GM12864 (cell line): Measurements from ENCODE around the gene ILKAP.

ENCODE experiments used
- DNase-seq: peaks from one replicate; pipeline ENCODE4 v3.0.0-alpha.2; 2011; ENCODE audit warnings: low read depth
- H3K4me3 ChIP-seq: 2 replicates; pipeline ENCODE4 v1.5.1; 2011; ENCODE audit warnings: mild to moderate bottlenecking, low read depth, low read length, control low read depth
- TF ChIP-seq, protein P1 (sequence below): IDR thresholded peaks from 2 replicates; pipeline ENCODE4 v1.5.1; 2011; ENCODE audit warnings: low read depth, mild to moderate bottlenecking, moderate library complexity, low read length, control low read depth, inconsistent platforms; ENCODE audit errors: missing control alignments

The ILKAP gene

DNA sequence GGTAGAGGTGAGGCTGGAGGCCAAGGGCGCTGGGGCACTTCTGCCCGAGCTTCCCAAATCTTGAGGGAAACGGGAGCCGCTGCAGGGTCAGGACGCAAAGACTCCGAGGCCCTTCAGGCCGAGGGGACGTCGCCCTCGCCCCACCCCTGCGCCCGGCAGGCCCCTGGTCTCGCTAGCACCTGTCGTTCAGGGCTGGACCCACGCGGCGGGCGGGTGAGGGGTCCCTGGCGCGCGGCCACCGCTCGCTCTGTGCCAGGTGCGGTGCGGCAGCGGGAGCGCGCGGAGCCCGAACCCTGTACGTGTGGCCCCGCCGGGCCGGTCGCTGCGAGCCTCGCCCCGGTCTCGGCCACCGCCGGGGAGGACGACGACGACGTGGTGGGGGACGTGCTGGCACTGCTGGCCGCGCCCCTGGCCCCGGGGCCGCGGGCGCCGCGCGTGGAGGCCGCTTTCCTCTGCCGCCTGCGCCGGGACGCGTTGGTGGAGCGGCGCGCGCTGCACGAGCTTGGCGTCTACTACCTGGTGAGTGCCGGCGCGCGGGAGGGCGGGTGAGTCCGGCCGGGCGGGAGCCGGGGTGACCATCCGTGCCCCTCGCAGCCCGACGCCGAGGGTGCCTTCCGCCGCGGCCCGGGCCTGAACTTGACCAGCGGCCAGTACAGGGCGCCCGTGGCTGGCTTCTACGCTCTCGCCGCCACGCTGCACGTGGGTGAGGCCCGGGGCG is 39.9 kb downstream of the ILKAP start:
- H3K4me3 ChIP-seq: no peak overlapping the region
- TF ChIP-seq, protein P1, sequence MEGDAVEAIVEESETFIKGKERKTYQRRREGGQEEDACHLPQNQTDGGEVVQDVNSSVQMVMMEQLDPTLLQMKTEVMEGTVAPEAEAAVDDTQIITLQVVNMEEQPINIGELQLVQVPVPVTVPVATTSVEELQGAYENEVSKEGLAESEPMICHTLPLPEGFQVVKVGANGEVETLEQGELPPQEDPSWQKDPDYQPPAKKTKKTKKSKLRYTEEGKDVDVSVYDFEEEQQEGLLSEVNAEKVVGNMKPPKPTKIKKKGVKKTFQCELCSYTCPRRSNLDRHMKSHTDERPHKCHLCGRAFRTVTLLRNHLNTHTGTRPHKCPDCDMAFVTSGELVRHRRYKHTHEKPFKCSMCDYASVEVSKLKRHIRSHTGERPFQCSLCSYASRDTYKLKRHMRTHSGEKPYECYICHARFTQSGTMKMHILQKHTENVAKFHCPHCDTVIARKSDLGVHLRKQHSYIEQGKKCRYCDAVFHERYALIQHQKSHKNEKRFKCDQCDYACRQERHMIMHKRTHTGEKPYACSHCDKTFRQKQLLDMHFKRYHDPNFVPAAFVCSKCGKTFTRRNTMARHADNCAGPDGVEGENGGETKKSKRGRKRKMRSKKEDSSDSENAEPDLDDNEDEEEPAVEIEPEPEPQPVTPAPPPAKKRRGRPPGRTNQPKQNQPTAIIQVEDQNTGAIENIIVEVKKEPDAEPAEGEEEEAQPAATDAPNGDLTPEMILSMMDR: no peak
- DNase-seq: no peak

DNA sequence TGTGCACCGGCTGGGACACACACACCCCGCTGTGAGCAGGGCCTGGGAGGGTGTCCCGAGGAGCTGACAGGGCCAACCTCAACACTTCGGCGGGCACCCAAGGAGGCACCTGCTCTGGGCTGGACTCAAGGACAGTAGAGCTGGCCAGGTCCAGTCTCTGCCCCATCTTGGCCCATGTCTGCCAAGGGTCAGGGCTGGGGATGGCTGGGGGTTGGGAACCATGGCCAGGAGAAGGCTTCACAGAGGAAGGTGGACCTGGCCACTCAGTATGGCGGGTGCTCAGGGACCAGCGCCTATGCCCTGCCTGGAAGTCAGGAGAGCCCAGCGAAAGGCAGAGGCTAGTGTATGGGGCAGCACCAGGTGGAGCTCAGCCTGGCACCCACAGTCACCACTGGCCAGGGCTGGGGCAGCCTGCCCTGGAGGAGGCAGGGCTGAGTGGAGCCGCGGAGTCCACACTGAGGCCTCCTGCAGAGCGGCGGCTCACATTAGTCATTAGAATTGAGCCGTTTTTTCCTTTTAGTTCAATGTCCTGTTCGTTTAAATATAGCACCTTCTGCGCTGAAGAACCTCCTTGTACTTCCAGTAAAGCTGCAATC is 40.6 kb downstream of the ILKAP start:
- H3K4me3 ChIP-seq: no peak overlapping the region
- DNase-seq: no peak
- TF ChIP-seq, protein P1: no peak

DNA sequence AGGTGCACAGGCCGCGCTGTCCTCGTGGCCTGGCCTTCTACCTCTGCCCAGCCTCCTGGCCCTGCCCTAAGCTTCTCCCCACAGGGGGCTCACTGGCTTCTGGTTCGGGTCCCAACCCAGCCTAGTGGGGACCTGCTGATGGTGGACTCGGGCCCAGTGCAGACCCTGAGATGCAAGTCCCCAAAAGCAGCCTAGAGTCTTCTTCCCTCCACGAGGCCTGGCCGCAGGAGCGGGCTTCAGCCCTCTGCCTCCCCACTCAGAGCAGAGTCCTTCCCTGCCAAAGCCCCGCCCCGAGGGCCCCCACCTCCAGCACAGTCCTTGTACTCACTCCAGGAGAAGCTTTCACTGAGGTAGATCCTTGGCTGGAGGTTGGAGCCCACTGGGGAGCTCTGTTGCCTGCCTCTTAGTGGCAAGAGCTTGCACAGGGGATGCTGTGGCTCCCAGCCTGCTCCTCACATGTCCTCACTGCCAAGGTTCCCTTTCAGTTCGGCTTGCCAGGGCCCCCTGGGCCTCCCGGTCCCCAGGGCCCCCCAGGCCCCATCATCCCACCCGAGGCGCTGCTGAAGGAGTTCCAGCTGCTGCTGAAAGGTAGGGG is 41.1 kb downstream of the ILKAP start:
- no peak for DNase-seq
- no peak overlapping the region for H3K4me3 ChIP-seq
- TF ChIP-seq, protein P1: no peak

DNA sequence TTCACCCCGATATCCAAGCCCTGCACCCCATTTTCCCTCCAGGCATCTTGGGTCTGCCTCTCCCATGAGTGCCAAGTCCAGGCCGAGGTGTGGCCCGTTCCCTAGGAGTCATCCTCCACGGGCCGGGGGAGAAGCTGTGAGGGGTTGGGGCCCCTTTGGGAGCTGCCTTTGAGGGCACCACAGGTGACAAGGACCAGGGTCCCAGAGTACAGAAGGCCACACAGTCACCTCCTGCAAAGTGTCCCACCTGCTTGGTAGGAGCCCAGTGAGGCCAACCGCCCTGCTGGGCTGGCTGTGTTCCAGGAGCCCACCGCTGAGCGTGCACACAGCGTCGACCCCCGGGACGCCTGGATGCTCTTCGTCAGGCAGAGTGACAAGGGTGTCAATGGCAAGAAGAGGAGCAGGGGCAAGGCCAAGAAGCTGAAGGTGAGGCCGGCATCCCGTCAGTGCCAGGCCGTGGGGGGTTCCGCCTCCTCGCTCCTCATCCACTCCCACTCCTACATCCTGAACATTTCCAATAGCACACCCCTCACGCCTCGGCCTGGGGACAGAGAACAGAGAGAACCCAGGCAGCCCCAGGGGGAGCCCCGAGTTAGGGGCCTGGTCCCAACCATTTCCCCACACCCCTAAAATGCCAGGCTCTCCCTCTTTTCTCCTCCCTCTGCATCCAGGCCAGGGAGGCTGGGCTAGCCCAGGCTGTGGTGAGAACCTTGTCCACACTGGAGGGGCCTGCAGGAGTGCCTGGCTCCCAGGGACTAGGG is 42.0 kb downstream of the ILKAP start:
- TF ChIP-seq, protein P1: no peak
- no peak for DNase-seq
- no peak overlapping the region for H3K4me3 ChIP-seq

DNA sequence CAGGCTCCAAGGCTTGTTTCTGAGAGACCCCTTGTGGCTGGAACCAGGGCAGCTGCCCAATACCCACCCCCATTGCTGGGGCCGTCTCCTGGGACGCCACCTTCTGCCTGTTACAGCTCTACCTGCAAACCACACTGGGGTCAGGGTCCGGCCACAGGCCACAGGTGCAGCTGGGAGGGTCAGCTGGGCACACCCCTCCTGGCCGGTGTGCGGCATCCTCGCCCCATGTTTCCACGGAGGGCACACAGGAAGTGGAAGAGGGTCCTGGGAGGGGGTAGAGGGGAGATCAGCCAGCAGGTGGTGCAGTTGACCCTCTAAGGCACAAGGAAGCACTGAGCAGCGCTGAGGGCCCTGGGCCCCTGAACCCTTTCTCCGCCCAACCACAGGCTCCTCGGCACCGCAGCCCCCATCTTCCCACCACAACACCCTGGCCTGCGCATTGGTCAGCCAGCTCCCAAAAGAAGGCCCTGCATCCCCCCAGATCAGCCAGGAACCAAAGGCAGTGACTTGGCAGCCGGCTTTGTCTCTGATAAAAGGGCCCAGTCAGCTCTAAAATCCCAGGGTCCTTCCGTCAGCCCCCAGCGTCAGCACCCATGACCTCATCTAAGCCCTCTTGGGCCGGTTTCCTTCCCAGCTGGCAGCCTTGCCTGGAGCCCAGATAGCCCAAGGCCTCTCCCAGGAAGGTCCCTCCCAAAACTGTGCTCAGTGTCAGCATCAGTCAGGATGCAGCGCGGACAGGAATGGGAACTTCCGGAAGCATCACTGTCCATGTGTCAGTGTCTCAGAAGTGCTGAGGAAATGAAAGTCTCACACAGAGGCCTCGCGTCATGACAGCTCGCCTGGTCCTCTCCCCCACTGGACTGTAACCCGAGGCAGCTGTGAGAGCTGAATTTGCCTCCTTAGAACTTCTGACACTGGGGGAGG is 43.0 kb downstream of the ILKAP start:
- TF ChIP-seq, protein P1: peak; percentile 51
- DNase-seq: no peak
- no peak overlapping the region for H3K4me3 ChIP-seq

DNA sequence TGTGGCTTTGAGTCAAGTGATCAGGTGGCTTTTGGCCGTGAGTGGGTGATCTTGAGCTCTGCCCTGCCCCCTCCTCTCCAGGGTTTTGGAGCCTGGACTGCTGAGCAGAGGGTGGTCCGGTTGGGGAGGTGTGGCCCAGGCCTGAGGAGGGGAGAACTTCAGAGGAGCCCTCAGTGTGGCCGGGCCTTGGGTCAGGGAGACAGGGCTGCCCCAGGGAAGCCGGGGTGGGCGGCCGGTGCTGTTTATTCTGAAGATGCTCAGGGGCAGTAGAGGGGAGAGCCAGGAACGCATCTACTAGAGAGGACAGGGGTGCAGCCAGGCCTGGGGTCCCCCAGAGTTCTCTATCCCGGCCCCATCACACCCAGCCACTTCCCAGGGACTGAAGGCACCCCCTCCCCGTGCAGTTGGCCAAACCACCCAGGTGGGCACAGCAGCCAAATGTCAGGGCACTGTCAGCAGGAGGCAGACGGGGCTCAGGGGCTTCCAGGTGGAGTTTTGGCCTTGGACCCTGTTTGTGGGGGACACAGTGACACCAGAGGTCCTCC is 43.8 kb downstream of the ILKAP start:
- no peak overlapping the region for H3K4me3 ChIP-seq
- TF ChIP-seq, protein P1: no peak
- no peak for DNase-seq
